HepG2 (cell line): ENCODE results near the gene TNN. TPM values are rescaled to one million over a fixed set of nuclear protein-coding genes. Genes with fewer than 3 reads are reported as not detected.

Experiments used
- ATAC-seq: fragments of 200-7000 bp; cut with Tn5 transposase; 3 replicates; pipeline ENCODE4 v1.9.1; 2020; ENCODE audit warnings: mild to moderate bottlenecking, moderate library complexity
- BruUV-seq: library from RNA; stranded (reverse); fragments of 400-500 nt; replicated peaks from 2 replicates; lab custom pipeline; 2021; lab: Mats Ljungman, UMichigan
- CTCF ChIA-PET: fragments of 300-600 bp; formaldehyde crosslinking; extraction: SDS; loops from one replicate; lab custom pipeline; 2021; ENCODE audit warnings: low total read pairs, inconsistent platforms, low intra/inter-chr PET ratio; lab: Yijun Ruan, JAX
- POLR2A ChIA-PET: fragments of 350-600 bp; sonication (Branson Sonifier 250); formaldehyde crosslinking; loops from one replicate; lab custom pipeline; 2020; ENCODE audit warnings: antibody characterized with exemption, inconsistent platforms; lab: Yijun Ruan, JAX
- DNase-seq: peaks from one replicate; pipeline ENCODE4 v3.0.0-alpha.2; 2015; ENCODE audit warnings: low spot score
- FAIRE-seq: peaks from 3 replicates; lab custom pipeline; 2011; peaks lifted over from hg19 to GRCh38; lab: Jason Lieb, UNC
- H2AFZ ChIP-seq: one replicate; pipeline ENCODE4 v1.6.1; 2011; ENCODE audit warnings: low read length, inconsistent platforms
- H3K27ac ChIP-seq: fragments of 300-600 bp; 3 replicates; pipeline ENCODE4 v1.8.0; 2011; ENCODE audit warnings: mixed run types, mild to moderate bottlenecking, mixed read lengths, low read length, inconsistent platforms; ENCODE audit not compliant: insufficient read depth; ENCODE audit errors: extremely low read length
- H3K27me3 ChIP-seq, 2 experiments: fragments of 200-600 bp in 1 of 2; 2 replicates in 1 of 2; 3 replicates in 1 of 2; pipeline versions ENCODE4 v1.6.0 to v1.8.0; 2011; ENCODE audit warnings: low read length in 2 of 2, mild to moderate bottlenecking in 2 of 2, moderate library complexity in 2 of 2, inconsistent platforms in 1 of 2; ENCODE audit not compliant: insufficient read depth in 2 of 2, control insufficient read depth in 1 of 2
- H3K36me3 ChIP-seq, 2 experiments: fragments of 200-600 bp in 1 of 2; replicated peaks in 1 of 2; 2 replicates in 1 of 2; 3 replicates in 1 of 2; pipeline versions ENCODE4 v1.5.1 to v1.8.0; 2011; ENCODE audit warnings: low read length in 2 of 2, inconsistent platforms in 1 of 2; ENCODE audit not compliant: insufficient read depth in 2 of 2, control insufficient read depth in 1 of 2
- H3K4me1 ChIP-seq: 2 replicates; pipeline ENCODE4 v1.5.1; 2012; ENCODE audit warnings: low read length, inconsistent platforms; ENCODE audit not compliant: insufficient read depth
- H3K4me2 ChIP-seq: 2 replicates; pipeline ENCODE4 v1.6.0; 2011; ENCODE audit warnings: low read depth, low read length, inconsistent platforms
- H3K4me3 ChIP-seq, 3 experiments: fragments of 200-600 bp in 1 of 3; sonication (generic), shearing (Covaris generic) in 1 of 3; replicated peaks in 1 of 3; 2 replicates each; pipeline ENCODE4 v1.5.1; 2011 to 2016; ENCODE audit warnings: low read length in 3 of 3, inconsistent platforms in 2 of 3, low read depth in 2 of 3, mild to moderate bottlenecking in 2 of 3, control low read depth in 1 of 3, mixed read lengths in 1 of 3; ENCODE audit not compliant: insufficient read depth in 1 of 3
- H3K79me2 ChIP-seq: one replicate; pipeline ENCODE4 v1.6.1; 2011; ENCODE audit warnings: low read length, inconsistent platforms; ENCODE audit not compliant: insufficient read depth
- H3K9ac ChIP-seq: 2 replicates; pipeline ENCODE4 v1.6.0; 2011; ENCODE audit warnings: mild to moderate bottlenecking, low read depth, low read length, inconsistent platforms; ENCODE audit not compliant: insufficient read depth
- H3K9me3 ChIP-seq: 2 replicates; pipeline ENCODE4 v1.5.1; 2012; ENCODE audit warnings: mild to moderate bottlenecking, low read length
- H4K20me1 ChIP-seq: 2 replicates; pipeline ENCODE4 v1.6.0; 2011; ENCODE audit warnings: inconsistent platforms, mild to moderate bottlenecking, low read length, moderate library complexity; ENCODE audit not compliant: insufficient read depth
- CC2D1A ChIP-seq: sonication (generic); formaldehyde crosslinking; IDR thresholded peaks from 2 replicates; pipeline ENCODE4 v1.8.1; 2023; ENCODE audit warnings: mild to moderate bottlenecking, missing genetic modification reagents
- ELF4 ChIP-seq: sonication (generic); formaldehyde crosslinking; IDR thresholded peaks from 2 replicates; pipeline ENCODE4 v1.5.0; 2020; ENCODE audit warnings: missing genetic modification reagents, mild to moderate bottlenecking, moderate library complexity, borderline replicate concordance
- HOXD1 ChIP-seq: sonication (generic); formaldehyde crosslinking; IDR thresholded peaks from 2 replicates; pipeline ENCODE4 v1.5.0; 2020; ENCODE audit warnings: missing genetic modification reagents
- NAIF1 ChIP-seq: sonication (generic); formaldehyde crosslinking; IDR thresholded peaks from 2 replicates; pipeline ENCODE4 v1.5.0; 2020; ENCODE audit warnings: mild to moderate bottlenecking, missing genetic modification reagents, borderline replicate concordance
- PLRG1 ChIP-seq: fragments of 450-650 bp; conservative IDR thresholded peaks from 2 replicates; pipeline ENCODE4 v1.6.1; 2016
- SRF ChIP-seq: IDR thresholded peaks from 2 replicates; pipeline ENCODE4 v1.6.1; 2011; ENCODE audit warnings: mild to moderate bottlenecking, low read depth, low read length, moderate library complexity
- SRSF9 ChIP-seq: fragments of 200-400 bp; formaldehyde crosslinking; IDR thresholded peaks from 2 replicates; pipeline ENCODE4 v1.6.1; 2018; ENCODE audit warnings: borderline replicate concordance, mild to moderate bottlenecking, low read depth, low read length; ENCODE audit not compliant: insufficient read depth, poor library complexity, severe bottlenecking
- ZC3H13 ChIP-seq: sonication (generic); formaldehyde crosslinking; IDR thresholded peaks from 2 replicates; pipeline ENCODE4 v1.8.1; 2023; ENCODE audit warnings: mild to moderate bottlenecking, missing genetic modification reagents, moderate library complexity
- ZNF142 ChIP-seq: sonication (generic); formaldehyde crosslinking; IDR thresholded peaks from 2 replicates; pipeline ENCODE4 v1.4.0; 2020; ENCODE audit warnings: missing genetic modification reagents
- ZNF333 ChIP-seq: sonication (generic); formaldehyde crosslinking; IDR thresholded peaks from 2 replicates; pipeline ENCODE4 v1.4.0; 2020; ENCODE audit warnings: mild to moderate bottlenecking, missing genetic modification reagents, borderline replicate concordance
- ZNF354B ChIP-seq: sonication (generic); formaldehyde crosslinking; IDR thresholded peaks from 2 replicates; pipeline ENCODE4 v1.8.0; 2022; ENCODE audit warnings: mild to moderate bottlenecking, missing genetic modification reagents
- ZNF562 ChIP-seq: sonication (generic); formaldehyde crosslinking; IDR thresholded peaks from 2 replicates; pipeline ENCODE4 v1.8.0; 2022; ENCODE audit warnings: missing genetic modification reagents, borderline replicate concordance
- ZNF580 ChIP-seq: IDR thresholded peaks from 2 replicates; pipeline ENCODE4 v1.6.1; 2016; ENCODE audit warnings: low read depth, borderline replicate concordance
- WGBS: methylation state at CpG from one replicate; pipeline ENCODE4 v1.1.6; 2017; ENCODE audit warnings: low lambda C conversion rate; 5-methylcytosine and 5-hydroxymethylcytosine counted together
- in situ Hi-C: cut with HindIII; loops from 2 replicates; pipeline ENCODE4 v1.10.0; 2017; ENCODE audit warnings: low pct_unique_long_range_greater_than_20kb; ENCODE audit not compliant: extremely low pct_ligation_motif_present
- intact Hi-C: fragments of 100-400 bp; cut with micrococcal nuclease; formaldehyde crosslinking; loops from one replicate; pipeline ENCODE4 v1.10.0; 2022; ENCODE audit not compliant: unreplicated experiment
- polyA plus RNA-seq, 8 experiments: library from polyadenylated mRNA; depleted of rRNA in 3 of 8; stranded (reverse) in 7 of 8; unstranded in 1 of 8; fragments of >200 nt; fragmentation: Illumina TruSeq in 4 of 8; extraction: Trizol in 4 of 8; gene quantifications; 2 replicates each; pipeline versions ENCODE4 v1.2.1 to v1.2.3, GENCODE V29; 2011 to 2016; ENCODE audit warnings: low read depth in 4 of 8, missing spikeins in 1 of 8, mixed read lengths in 1 of 8; ENCODE audit not compliant: insufficient read depth in 1 of 8
- total RNA-seq, 5 experiments: library from RNA; depleted of rRNA; stranded (reverse); fragments of >200 nt; fragmentation: Illumina TruSeq; extraction: Trizol; gene quantifications; 2 replicates each; pipeline ENCODE4 v1.2.3, GENCODE V29; 2016; ENCODE audit warnings: low read depth in 1 of 5
- TF ChIP-seq, protein P1 (sequence below): IDR thresholded peaks from 2 replicates; pipeline ENCODE4 v1.6.1; 2016; ENCODE audit warnings: missing biosample characterization, missing genetic modification reagents, low read depth

TNN gene
- total and polyA plus RNA-seq, 2 of the 13 experiments (the other 11 are each of a cell fraction or from before 2014, with no cell fraction given), result not detected

DNA sequence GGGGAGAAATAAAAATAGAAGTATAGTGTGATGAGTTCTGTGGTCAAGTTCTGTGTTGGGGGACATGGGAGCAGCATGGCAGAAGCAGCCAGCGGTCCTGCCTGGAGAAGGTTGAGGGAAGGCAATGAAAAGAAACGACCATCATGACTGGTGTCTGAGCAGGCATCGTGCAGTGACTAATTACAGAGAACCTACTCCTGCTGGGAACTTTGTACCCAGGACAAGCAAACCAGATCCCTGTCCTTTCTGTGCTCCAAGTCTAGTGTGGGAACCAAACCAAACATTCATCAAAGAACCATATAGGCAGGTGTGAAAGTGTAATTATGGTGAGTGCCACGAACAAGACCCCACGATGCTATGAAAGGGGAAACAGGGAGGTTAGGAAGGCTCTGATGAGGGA lies 99.1 kb downstream of the TNN start:
- whole genome bisulfite sequencing, result 9% methylated on average over 5 of the region's 5 CpGs
- DNase-seq, result no peak
- Histone ChIP-seq H3K9me3 (no peaks in the 10 kb centered on the region), H3K36me3 (no peaks in the 10 kb centered on the region), H3K27ac (no peak overlapping the region)
- POLR2A ChIA-PET, result no interaction called here
- TF ChIP-seq, protein P1, sequence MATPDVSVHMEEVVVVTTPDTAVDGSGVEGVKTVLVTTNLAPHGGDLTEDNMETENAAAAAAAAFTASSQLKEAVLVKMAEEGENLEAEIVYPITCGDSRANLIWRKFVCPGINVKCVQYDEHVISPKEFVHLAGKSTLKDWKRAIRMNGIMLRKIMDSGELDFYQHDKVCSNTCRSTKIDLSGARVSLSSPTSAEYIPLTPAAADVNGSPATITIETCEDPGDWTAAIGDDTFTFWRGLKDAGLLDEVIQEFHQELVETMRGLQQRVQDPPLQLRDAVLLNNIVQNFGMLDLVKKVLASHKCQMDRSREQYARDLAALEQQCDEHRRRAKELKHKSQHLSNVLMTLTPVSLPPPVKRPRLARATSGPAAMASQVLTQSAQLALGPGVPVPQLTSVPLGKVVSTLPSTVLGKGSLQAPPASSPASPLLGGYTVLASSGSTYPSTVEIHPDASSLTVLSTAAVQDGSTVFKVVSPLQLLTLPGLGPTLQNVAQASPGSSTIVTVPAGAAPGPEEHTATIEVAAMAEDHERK (CRISPR knock-in tag), result no peak
- TF ChIP-seq CC2D1A (CRISPR knock-in tag) (no peak), ZNF580 (no peak), ELF4 (no peak), SRSF9 (no peak), ZC3H13 (CRISPR knock-in tag) (no peak), ZNF562 (no peak), SRF (no peak), ZNF333 (no peak), PLRG1 (no peak), ZNF142 (CRISPR knock-in tag) (no peak), ZNF354B (CRISPR knock-in tag) (no peak), HOXD1 (CRISPR knock-in tag) (no peak), NAIF1 (CRISPR knock-in tag) (no peak)
- TF ChIP-seq, all 625 proteins: peak for 0
- FAIRE-seq, result no peak
- peak; percentile 55; the same call in 2 of the 3 replicates for ATAC-seq
- CTCF ChIA-PET, result no interaction called here
- Histone ChIP-seq H3K79me2 (no peaks in the 10 kb centered on the region), H3K27me3 (no peaks in the 10 kb centered on the region), H2AFZ (no peak overlapping the region), H3K4me3 (no peak overlapping the region), H4K20me1 (no peaks in the 10 kb centered on the region), H3K9ac (no peak overlapping the region), H3K4me1 (no peaks in the 10 kb centered on the region), H3K4me2 (no peak overlapping the region)
- in situ Hi-C loops, result loop anchor here (25.0 kb wide), 3 partner anchors 721 to 1671 kb away; no protein-coding TSS in a partner anchor
- intact Hi-C loops, result no loop called here
- no TSS peak for BruUV-seq
